HL-60 (cell line): Measurements from ENCODE around the gene NPAS2.

Experiments used
- DNase-seq, 2 experiments: peaks; one replicate each; pipeline ENCODE4 v3.0.0-alpha.2; 2010 to 2020; ENCODE audit warnings: low read depth in 1 of 2, low spot score in 1 of 2
- H3K27ac ChIP-seq: fragments of 250-450 bp; sonication (Bioruptor Pico); replicated peaks from 2 replicates; pipeline ENCODE4 v1.5.1; 2020; ENCODE audit warnings: mild to moderate bottlenecking, moderate library complexity
- H3K27me3 ChIP-seq: fragments of 250-450 bp; sonication (Bioruptor Pico); 2 replicates; pipeline ENCODE4 v1.5.1; 2021; ENCODE audit warnings: mild to moderate bottlenecking, moderate library complexity; ENCODE audit not compliant: insufficient read depth, poor library complexity, severe bottlenecking
- H3K4me3 ChIP-seq: replicated peaks from 2 replicates; pipeline ENCODE4 v1.5.1; 2011; ENCODE audit warnings: mild to moderate bottlenecking, control low read depth, low read length; ENCODE audit not compliant: insufficient read depth
- GABPA ChIP-seq: IDR thresholded peaks from 2 replicates; pipeline ENCODE4 v1.6.1; 2012; ENCODE audit warnings: low read depth
- POLR2AphosphoS5 ChIP-seq: IDR thresholded peaks from 2 replicates; pipeline ENCODE4 v1.6.1; 2012; ENCODE audit warnings: low read depth
- SPI1 ChIP-seq: IDR thresholded peaks from 2 replicates; pipeline ENCODE4 v1.6.1; 2012; ENCODE audit warnings: low read depth, mild to moderate bottlenecking, borderline replicate concordance
- TF ChIP-seq, protein P1 (sequence below): IDR thresholded peaks from one replicate; pipeline ENCODE4 v1.5.1; 2011; ENCODE audit warnings: low read length, control low read depth, inconsistent platforms; ENCODE audit not compliant: insufficient read depth
- TF ChIP-seq, protein P2 (sequence below): IDR thresholded peaks from 2 replicates; pipeline ENCODE4 v1.6.1; 2012; ENCODE audit warnings: low read depth; ENCODE audit not compliant: insufficient replicate concordance

Gene NPAS2

DNA sequence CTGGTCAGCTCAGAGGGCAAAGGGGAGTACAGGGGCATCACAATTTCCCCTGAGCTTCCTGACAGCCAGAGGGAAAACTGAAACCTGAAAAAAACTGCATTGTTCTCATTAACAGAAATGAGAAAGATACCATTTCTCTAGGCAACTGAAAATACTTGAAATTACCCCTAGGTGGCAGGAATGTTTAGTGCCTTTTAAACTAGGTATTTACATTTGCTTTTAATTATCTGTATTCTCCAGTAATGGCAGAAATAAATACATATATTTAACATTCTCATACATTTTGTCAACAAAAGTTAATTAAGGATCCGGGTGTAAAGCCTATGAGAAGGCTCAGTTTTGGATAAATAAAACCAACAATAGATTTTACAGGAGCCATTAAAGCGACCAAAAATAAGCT lies 216.6 kb downstream of the NPAS2 start:
- Histone ChIP-seq H3K27ac (no peak overlapping the region), H3K4me3 (no peak overlapping the region), H3K27me3 (no peaks in the 10 kb centered on the region)
- no peak for TF ChIP-seq SPI1
- TF ChIP-seq, protein P1, sequence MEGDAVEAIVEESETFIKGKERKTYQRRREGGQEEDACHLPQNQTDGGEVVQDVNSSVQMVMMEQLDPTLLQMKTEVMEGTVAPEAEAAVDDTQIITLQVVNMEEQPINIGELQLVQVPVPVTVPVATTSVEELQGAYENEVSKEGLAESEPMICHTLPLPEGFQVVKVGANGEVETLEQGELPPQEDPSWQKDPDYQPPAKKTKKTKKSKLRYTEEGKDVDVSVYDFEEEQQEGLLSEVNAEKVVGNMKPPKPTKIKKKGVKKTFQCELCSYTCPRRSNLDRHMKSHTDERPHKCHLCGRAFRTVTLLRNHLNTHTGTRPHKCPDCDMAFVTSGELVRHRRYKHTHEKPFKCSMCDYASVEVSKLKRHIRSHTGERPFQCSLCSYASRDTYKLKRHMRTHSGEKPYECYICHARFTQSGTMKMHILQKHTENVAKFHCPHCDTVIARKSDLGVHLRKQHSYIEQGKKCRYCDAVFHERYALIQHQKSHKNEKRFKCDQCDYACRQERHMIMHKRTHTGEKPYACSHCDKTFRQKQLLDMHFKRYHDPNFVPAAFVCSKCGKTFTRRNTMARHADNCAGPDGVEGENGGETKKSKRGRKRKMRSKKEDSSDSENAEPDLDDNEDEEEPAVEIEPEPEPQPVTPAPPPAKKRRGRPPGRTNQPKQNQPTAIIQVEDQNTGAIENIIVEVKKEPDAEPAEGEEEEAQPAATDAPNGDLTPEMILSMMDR, result peak; percentile 24
- no peak for DNase-seq

DNA sequence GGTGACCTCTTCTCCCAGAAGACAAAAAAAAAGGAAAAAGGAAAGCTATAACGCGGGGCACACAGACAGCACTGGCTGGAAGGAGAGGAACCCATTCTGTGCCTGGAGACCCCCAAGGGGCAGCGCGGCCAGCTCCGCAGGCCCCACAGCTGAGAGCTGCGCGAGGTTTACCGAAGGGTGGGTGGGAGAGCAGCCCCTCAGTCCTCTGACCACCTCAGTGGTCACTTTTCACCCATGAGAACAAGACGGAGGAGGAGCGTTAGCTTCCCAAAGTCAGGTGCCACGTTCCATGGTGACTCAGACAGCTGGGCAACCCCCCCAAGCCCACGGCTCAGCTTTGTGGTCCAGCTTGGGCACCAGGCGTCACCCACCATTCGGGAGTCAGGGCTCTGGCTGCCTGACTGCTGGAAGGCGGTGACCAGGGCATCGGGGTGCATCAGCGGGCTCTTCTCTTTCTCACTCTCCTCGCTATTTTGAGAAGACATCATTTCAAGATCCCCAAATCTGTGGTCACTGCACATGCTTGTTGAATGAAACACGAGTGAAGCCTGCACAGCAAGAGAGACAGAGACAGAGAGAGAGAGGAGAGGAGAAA lies 217.3 kb downstream of the NPAS2 start:
- no peaks in the 10 kb centered on the region for H3K27me3 ChIP-seq
- no peak overlapping the region for H3K4me3 ChIP-seq
- no peak overlapping the region for H3K27ac ChIP-seq
- no peak for DNase-seq
- TF ChIP-seq, protein P1, result no peak
- TF ChIP-seq GABPA (no peak), SPI1 (no peak), POLR2AphosphoS5 (no peak)
- TF ChIP-seq, protein P2, sequence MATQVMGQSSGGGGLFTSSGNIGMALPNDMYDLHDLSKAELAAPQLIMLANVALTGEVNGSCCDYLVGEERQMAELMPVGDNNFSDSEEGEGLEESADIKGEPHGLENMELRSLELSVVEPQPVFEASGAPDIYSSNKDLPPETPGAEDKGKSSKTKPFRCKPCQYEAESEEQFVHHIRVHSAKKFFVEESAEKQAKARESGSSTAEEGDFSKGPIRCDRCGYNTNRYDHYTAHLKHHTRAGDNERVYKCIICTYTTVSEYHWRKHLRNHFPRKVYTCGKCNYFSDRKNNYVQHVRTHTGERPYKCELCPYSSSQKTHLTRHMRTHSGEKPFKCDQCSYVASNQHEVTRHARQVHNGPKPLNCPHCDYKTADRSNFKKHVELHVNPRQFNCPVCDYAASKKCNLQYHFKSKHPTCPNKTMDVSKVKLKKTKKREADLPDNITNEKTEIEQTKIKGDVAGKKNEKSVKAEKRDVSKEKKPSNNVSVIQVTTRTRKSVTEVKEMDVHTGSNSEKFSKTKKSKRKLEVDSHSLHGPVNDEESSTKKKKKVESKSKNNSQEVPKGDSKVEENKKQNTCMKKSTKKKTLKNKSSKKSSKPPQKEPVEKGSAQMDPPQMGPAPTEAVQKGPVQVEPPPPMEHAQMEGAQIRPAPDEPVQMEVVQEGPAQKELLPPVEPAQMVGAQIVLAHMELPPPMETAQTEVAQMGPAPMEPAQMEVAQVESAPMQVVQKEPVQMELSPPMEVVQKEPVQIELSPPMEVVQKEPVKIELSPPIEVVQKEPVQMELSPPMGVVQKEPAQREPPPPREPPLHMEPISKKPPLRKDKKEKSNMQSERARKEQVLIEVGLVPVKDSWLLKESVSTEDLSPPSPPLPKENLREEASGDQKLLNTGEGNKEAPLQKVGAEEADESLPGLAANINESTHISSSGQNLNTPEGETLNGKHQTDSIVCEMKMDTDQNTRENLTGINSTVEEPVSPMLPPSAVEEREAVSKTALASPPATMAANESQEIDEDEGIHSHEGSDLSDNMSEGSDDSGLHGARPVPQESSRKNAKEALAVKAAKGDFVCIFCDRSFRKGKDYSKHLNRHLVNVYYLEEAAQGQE, result no peak

DNA sequence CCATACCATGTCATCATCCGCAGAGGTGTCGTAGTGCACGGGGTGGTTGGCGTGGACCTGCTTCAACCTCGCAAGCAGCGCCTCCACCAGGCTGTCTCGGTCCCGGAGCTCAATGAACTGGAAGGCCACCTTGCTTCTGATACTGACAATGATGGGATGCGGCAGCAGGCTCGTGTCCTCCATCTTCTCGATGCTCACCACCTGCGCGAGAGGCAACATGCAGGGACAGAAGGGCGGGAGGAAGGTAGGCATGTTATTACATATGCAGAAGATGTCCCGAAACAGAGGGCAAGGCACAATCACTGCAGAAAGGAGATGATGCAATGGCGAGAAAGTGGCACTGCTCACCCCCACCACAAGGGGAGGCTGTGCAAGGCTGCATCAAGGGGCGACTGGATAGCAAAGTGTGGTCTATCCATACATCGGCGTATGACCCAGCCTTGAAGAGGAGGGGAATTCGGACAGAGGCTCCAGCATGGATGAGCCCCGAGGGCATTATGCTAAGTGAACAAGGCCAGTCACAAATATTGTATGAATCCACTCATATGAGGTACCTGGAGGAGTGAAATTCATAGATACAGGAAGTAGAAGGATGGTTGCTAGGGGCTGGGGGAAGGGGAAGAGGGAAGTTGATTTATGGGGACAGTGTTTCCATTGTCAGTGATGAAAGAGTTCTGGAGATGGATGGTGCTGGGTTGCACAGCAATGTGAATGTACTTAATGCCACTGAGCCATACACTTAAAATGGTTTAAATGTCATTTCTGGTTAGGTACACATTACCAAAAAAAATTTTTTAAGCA lies 218.7 kb downstream of the NPAS2 start:
- no peak overlapping the region for H3K4me3 ChIP-seq
- TF ChIP-seq, protein P1, result peak; percentile 86
- peak; percentile 61; the same call in 1 of the 2 replicates for TF ChIP-seq GABPA
- TF ChIP-seq, protein P2, result no peak
- no peaks in the 10 kb centered on the region for H3K27me3 ChIP-seq
- no peak overlapping the region for H3K27ac ChIP-seq
- peak; percentile 54 to 77 for DNase-seq
